Iris pigment epithelial cell (primary cell): ENCODE measurements around the gene AUNIP.

Experiments used
- DNase-seq: peaks from one replicate; pipeline ENCODE4 v3.0.0-alpha.2; 2011; ENCODE audit warnings: low read depth

Gene AUNIP

GRCh38 chr1:25828491-25828890, 30.8 kb downstream of the AUNIP start:
- no peak for DNase-seq

GRCh38 chr1:25826571-25826970, 32.7 kb downstream of the AUNIP start:
- DNase-seq = no peak

GRCh38 chr1:25825605-25826004, 33.7 kb downstream of the AUNIP start:
- DNase-seq = no peak

- peak; percentile 57 for DNase-seq
Measured at GRCh38 chr1:25821630-25822091, 37.6 kb downstream of the AUNIP start.

GRCh38 chr1:25821112-25821476, 38.2 kb downstream of the AUNIP start:
- no peak for DNase-seq

- peak; percentile 76 for DNase-seq
Measured at GRCh38 chr1:25820247-25821111, 38.8 kb downstream of the AUNIP start.

- DNase-seq = peak; percentile 75
Measured at GRCh38 chr1:25819491-25820246, 39.6 kb downstream of the AUNIP start, which contains the start of gene MTFR1L. Gene MTFR1L (plus strand): TSS chr1:25819954. CDS start chr1:25823105, 3,151 bp downstream.

GRCh38 chr1:25818569-25818968, 40.7 kb downstream of the AUNIP start:
- DNase-seq = no peak

GRCh38 chr1:25817840-25818501, 41.3 kb downstream of the AUNIP start:
- DNase-seq = no peak

- DNase-seq = no peak
Measured at GRCh38 chr1:25816112-25816718, 43.0 kb downstream of the AUNIP start.

- DNase-seq = no peak
Measured at GRCh38 chr1:25815208-25816111, 43.8 kb downstream of the AUNIP start.

GRCh38 chr1:25814549-25815087, 44.6 kb downstream of the AUNIP start:
- no peak for DNase-seq

- DNase-seq = no peak
Measured at GRCh38 chr1:25813734-25814471, 45.4 kb downstream of the AUNIP start.

GRCh38 chr1:25813071-25813733, 46.1 kb downstream of the AUNIP start:
- DNase-seq = no peak

GRCh38 chr1:25811384-25812082, 47.7 kb downstream of the AUNIP start:
- DNase-seq = no peak

- DNase-seq = peak; percentile 35
Measured at GRCh38 chr1:25810341-25811299, 48.6 kb downstream of the AUNIP start.

- no peak for DNase-seq
Measured at GRCh38 chr1:25809929-25810328, 49.3 kb downstream of the AUNIP start.
